Ovary (tissue), 9 donors: Measurements from ENCODE around the gene SEBOX. TPM values are rescaled to one million over a fixed set of nuclear protein-coding genes. Genes with fewer than 3 reads are reported as not detected.

Experiments
- DNase-seq, 5 donors: peaks; one replicate each; pipeline ENCODE4 v3.0.0-alpha.2; 2019 to 2020
- H3K27ac ChIP-seq, 2 donors: fragments of 200-600 bp; one replicate each; pipeline versions ENCODE4 v1.5.1 to v1.8.0; 2019 to 2022
- H3K27me3 ChIP-seq: fragments of 200-600 bp; one replicate; pipeline ENCODE4 v1.8.0; 2022
- H3K36me3 ChIP-seq: fragments of 200-600 bp; sonication (generic); one replicate; pipeline ENCODE4 v1.5.1; 2019
- H3K4me1 ChIP-seq: one replicate; pipeline ENCODE4 v1.8.1; 2013; ENCODE audit warnings: mild to moderate bottlenecking, moderate library complexity; ENCODE audit not compliant: insufficient read depth
- H3K4me3 ChIP-seq: fragments of 200-600 bp; sonication (generic); one replicate; pipeline ENCODE4 v1.5.1; 2017
- H3K9me3 ChIP-seq, 2 donors: fragments of 200-600 bp in 1 of 2; sonication (generic) in 1 of 2; one replicate each; pipeline versions ENCODE4 v1.5.1 to v1.8.1; 2013 to 2019; ENCODE audit warnings: mild to moderate bottlenecking in 1 of 2, moderate library complexity in 1 of 2
- CTCF ChIP-seq, 3 donors: fragments of 450-650 bp in 2 of 3; fragments of 200-600 bp in 1 of 3; IDR thresholded peaks; one replicate each; pipeline versions ENCODE4 v1.5.1 to v1.8.0; 2016 to 2022; ENCODE audit warnings: antibody characterized with exemption in 3 of 3, mild to moderate bottlenecking in 1 of 3
- EP300 ChIP-seq: sonication (generic); formaldehyde crosslinking; IDR thresholded peaks from one replicate; pipeline ENCODE4 v1.6.1; 2017; ENCODE audit warnings: antibody characterized with exemption
- POLR2A ChIP-seq: fragments of 450-650 bp; IDR thresholded peaks from one replicate; pipeline ENCODE4 v1.6.1; 2017; ENCODE audit warnings: antibody characterized with exemption, mild to moderate bottlenecking, moderate library complexity
- WGBS, 3 donors: extraction: QIAGEN DNeasy Blood & Tissue Kit in 1 of 3; methylation state at CpG; one replicate each; pipeline versions ENCODE4 v1.1.5 to v1.1.7; 2013 to 2017; 5-methylcytosine and 5-hydroxymethylcytosine counted together
- intact Hi-C, 4 donors: fragments of 100-400 bp; cut with DNase I; formaldehyde crosslinking; loops; one replicate each; pipeline versions ENCODE4 v1.11.0 to v1.15.1; 2022 to 2023
- polyA plus RNA-seq, 2 donors: library from polyadenylated mRNA; stranded (reverse); fragments of 200-250 nt in 1 of 2; fragments of 350-450 nt in 1 of 2; fragmentation: Illumina TruSeq in 1 of 2; extraction: RNeasy Lipid Tissue Mini Kit (QIAGEN cat#74804) in 1 of 2; gene quantifications; one replicate each; pipeline ENCODE4 v1.2.3, GENCODE V29; 2013 to 2014
- total RNA-seq, 7 donors: library from RNA; depleted of rRNA in 2 of 7; stranded (reverse); fragments of >200 nt in 2 of 7; fragmentation: NEBNext Ultra II Directional in 3 of 7; extraction: Animal tissue kit (Norgen Biotek cat#: 25700) in 3 of 7; gene quantifications; one replicate each; pipeline versions ENCODE4 v1.1.0 to v1.2.4, GENCODE V29; 2016 to 2023
- donor health status: DM: no; HTN: no; CAD: no; lungs with moderate emphysema.
- donor health status: DM: no; HTN: no; CAD: no.
- donor health status: Bipolar disorder and iron deficiency.
- donor health status: DM: yes; HTN: yes; CAD: no.
- donor health status: DM: no; HTN: no; CAD: no.
- donor health status: DM: yes; HTN: yes; CAD: no.

The SEBOX gene
- total and polyA plus RNA-seq, 9 donors = not detected

DNA sequence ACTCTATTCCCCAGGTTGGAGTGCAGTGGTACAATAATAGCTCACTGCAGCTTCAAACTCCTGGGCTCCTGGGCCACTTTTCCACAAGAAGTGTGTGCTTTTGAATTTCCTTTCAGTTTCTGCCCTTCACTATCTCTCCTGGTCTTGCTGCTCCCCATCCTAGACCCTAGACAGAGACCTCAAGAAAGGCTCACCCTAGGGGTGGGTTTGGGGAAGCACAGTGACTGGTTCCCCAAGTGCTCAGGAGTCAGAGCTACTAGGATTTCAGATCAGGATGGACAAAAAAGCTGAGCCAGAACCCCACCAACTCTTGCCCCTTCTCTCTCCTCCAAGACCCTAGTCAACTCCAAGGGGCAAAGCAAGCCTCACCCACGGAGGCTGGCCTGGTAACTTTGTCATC, 1.6 kb upstream of the SEBOX start:
- DNase-seq = no peak
- intact Hi-C loops = no loop called here
- Histone ChIP-seq H3K4me3 (no peak overlapping the region), H3K9me3 (no peaks in the 10 kb centered on the region), H3K27me3 (no peaks in the 10 kb centered on the region), H3K4me1 (no peaks in the 10 kb centered on the region), H3K36me3 (no peaks in the 10 kb centered on the region), H3K27ac (no peak overlapping the region)
- TF ChIP-seq EP300 = no peak
- TF ChIP-seq CTCF (IDR thresholded peaks at IDR 0.05) = no peak
- no peak for TF ChIP-seq POLR2A
- 72 to 82% (median 80%) methylated on average over 1 of the region's 1 CpG for WGBS, 3 donors

DNA sequence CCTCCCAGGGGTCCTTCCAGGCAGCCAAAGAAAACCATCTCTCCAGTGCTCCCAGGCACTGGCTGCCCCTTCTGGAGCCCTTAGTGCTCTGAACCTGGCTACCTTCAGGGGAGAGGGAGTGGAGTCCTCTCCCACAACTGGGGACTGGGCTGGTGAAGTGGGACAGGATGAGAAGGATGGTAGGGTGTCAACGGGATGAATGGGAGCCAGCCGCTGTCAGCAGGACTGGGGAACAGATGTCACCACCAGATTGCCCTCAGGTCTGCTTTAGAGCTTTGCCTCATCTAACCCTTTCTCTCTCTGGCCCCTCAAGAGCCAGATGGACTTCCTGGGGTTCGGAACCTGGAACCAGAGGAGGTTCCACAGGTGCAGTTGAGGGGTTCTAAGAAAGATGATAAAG, 488 bp upstream of the SEBOX start:
- TF ChIP-seq POLR2A (no peak), CTCF (IDR thresholded peaks at IDR 0.05) (no peak), EP300 (no peak)
- H3K36me3 ChIP-seq = no peaks in the 10 kb centered on the region
- intact Hi-C loops = no loop called here
- WGBS, 3 donors = 83 to 91% (median 84%) methylated on average over 3 of the region's 3 CpGs
- DNase-seq = no peak
- H3K27ac ChIP-seq = no peak overlapping the region
- H3K9me3 ChIP-seq = no peaks in the 10 kb centered on the region
- no peak overlapping the region for H3K4me3 ChIP-seq
- H3K27me3 ChIP-seq = no peaks in the 10 kb centered on the region
- no peaks in the 10 kb centered on the region for H3K4me1 ChIP-seq

- 80 to 84% (median 83%) methylated on average over 8 of the region's 8 CpGs for WGBS, 3 donors
- intact Hi-C loops = no loop called here
Observed at GRCh38 chr17:28363776-28364650, 986 bp downstream of the SEBOX start.

GRCh38 chr17:28363186-28363585, 1.8 kb downstream of the SEBOX start:
- Histone ChIP-seq H3K27ac (no peak overlapping the region), H3K36me3 (no peaks in the 10 kb centered on the region), H3K4me1 (peaks cover 1% of the 10 kb centered on the region), H3K4me3 (no peak overlapping the region), H3K9me3 (no peaks in the 10 kb centered on the region), H3K27me3 (no peaks in the 10 kb centered on the region)
- WGBS, 3 donors = 82 to 88% (median 87%) methylated on average over 5 of the region's 5 CpGs
- TF ChIP-seq POLR2A (no peak), CTCF (IDR thresholded peaks at IDR 0.05) (no peak), EP300 (no peak)
- no peak for DNase-seq
- intact Hi-C loops = no loop called here

More at GRCh38 chr17:28363776-28364650, 986 bp downstream of the SEBOX start:
- no peaks in the 10 kb centered on the region for H3K36me3 ChIP-seq
- no peak overlapping the region for H3K4me3 ChIP-seq
- H3K9me3 ChIP-seq = no peaks in the 10 kb centered on the region
- TF ChIP-seq CTCF (IDR thresholded peaks at IDR 0.05) (no peak), EP300 (no peak), POLR2A (no peak)
- no peaks in the 10 kb centered on the region for H3K4me1 ChIP-seq
- no peak overlapping the region for H3K27ac ChIP-seq
- no peaks in the 10 kb centered on the region for H3K27me3 ChIP-seq
- no peak for DNase-seq
